ENCODE measurements around the gene SGCD.

GRCh38 chr5:156385416-156385815 lies 58.5 kb downstream of the SGCD start:
- TF ChIP-seq CTCF (IDR thresholded peaks at IDR 0.05) (no peak), TCF7L2 (IDR thresholded peaks at IDR 0.05; ENCODE audit: low read depth, low read length) (no peak), POLR2AphosphoS5 (IDR thresholded peaks at IDR 0.05; ENCODE audit: low read depth, low read length) (no peak)

Measured in Panc1 (cell line).